ENCODE data around the gene EPB41L1. TPM values are rescaled to one million over a fixed set of nuclear protein-coding genes. Genes with fewer than 3 reads are reported as not detected.
A peak's percentile ranks its signal among the peaks of the same experiment; 100 is the strongest.

The EPB41L1 gene
- total RNA-seq, result 10 to 100 TPM; 17.5 to 18.1 TPM

DNA sequence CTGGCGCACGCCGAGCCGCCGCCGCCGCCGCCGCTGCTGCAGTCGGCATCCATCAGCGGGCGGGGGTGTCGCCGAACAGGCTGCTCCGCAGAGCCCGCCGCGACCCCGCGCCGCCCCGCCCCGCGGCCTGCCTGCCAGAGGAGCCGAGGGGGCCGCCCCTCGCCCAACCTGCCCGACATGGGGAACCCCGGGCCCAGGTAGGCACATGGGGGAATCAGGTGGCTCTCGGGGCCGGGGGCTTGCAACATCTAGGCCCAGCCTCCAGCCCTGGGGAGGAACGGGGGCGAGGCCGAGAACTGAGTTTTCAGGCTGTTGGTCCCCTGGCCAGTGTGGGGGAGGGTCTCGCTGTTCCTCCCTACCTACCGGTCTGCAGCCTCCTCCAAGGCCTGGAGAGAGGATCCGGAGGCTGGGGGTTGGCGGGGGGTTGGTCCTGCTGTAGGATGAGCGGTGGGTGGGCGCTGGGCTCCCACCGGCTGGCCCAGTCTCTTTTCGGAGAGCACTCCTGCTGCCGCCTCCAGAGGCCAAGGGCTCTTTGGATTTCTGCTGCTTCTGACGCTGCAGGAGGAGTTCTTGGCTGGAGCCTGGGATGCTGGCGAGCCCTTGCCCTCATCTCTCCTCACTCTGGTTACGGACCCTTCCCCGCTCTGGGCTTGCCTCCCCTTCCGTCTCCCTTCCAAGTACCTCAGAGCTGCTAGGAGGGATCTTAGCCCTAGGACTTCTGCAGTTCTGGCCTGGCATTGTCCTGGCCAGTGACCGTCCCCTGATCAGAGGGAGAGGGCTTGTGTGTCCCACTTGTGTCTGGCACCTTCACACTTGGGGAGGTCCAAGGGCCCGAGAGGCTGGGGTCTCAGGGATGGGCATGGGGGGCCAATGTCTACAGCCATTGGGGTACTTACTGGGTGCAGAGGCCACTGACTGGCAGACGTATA is at the start of gene EPB41L1:
Gene EPB41L1, plus strand, starts transcription at position 41 of the 929 bp plus-strand sequence. CDS start 19,038 bp downstream, outside the sequence.
- Histone ChIP-seq H3K36me3 (no peaks in the 10 kb centered on the region), H3K4me1 (peaks cover 0 to 36% of the 10 kb centered on the region in 2 donors), H3K27me3 (no peaks in the 10 kb centered on the region), H3K9me3 (no peaks in the 10 kb centered on the region), H3K27ac (peak within 1 kb of the TSS; percentile 80 to 83), H3K4me3 (peak within 1 kb of the TSS; percentile 55 to 65)
- TF ChIP-seq, protein P1, sequence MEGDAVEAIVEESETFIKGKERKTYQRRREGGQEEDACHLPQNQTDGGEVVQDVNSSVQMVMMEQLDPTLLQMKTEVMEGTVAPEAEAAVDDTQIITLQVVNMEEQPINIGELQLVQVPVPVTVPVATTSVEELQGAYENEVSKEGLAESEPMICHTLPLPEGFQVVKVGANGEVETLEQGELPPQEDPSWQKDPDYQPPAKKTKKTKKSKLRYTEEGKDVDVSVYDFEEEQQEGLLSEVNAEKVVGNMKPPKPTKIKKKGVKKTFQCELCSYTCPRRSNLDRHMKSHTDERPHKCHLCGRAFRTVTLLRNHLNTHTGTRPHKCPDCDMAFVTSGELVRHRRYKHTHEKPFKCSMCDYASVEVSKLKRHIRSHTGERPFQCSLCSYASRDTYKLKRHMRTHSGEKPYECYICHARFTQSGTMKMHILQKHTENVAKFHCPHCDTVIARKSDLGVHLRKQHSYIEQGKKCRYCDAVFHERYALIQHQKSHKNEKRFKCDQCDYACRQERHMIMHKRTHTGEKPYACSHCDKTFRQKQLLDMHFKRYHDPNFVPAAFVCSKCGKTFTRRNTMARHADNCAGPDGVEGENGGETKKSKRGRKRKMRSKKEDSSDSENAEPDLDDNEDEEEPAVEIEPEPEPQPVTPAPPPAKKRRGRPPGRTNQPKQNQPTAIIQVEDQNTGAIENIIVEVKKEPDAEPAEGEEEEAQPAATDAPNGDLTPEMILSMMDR (IDR thresholded peaks at IDR 0.05), result no peak
- no peak for DNase-seq (ENCODE audit: low spot score)

DNA sequence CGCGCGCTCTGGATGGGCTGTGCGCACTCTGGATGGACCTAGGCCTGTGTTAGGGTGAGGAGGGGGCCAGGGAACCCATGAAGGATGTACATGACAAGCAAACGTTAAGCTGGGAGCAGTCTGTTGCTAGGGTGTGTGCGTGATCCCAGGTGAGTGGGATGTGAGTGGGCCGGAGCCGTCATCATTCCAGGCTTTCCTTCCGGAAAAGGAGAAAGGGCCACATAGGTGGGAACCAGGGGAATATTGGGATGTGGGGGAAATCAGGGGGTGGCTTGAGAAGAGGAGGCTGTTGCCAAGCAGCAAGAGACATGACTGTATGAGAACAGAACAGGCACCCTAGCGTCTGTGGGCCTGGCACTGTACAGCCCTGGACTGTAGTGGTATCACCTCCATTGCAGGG is 49.7 kb upstream of the EPB41L1 start:
- H3K36me3 ChIP-seq, result no peaks in the 10 kb centered on the region
- DNase-seq (ENCODE audit: low spot score), result no peak
- no peak overlapping the region for H3K4me3 ChIP-seq

DNA sequence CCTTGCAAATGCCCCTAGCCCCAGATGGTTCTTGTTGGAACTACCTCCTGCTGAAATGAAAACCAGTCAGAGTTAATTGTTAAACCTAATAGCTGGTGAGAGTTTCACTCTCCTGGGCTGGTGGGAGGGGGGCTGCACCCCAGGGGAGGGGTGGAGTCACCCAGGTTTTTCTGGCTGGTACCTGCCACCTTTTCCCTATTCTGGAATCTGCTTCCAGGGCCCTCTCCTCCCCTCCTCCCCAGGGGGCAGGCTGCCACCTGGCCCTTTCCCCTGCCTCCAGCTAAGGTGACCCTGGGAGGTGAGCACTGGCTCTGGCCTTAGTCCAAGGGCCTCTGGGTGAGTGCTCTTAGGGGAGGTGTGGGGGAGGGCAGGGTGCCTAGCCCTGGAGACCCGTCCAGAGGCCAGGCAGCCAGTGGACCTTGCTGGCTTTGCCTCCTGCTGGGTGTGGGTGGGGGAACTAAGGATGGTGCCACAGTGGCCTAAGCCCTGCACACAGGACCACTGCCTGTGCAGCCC is 48.8 kb upstream of the EPB41L1 start:
- peaks cover 0 to 9% of the 10 kb centered on the region in 2 donors for H3K4me1 ChIP-seq
- no peak overlapping the region for H3K4me3 ChIP-seq
- no peaks in the 10 kb centered on the region for H3K36me3 ChIP-seq
- no peaks in the 10 kb centered on the region for H3K9me3 ChIP-seq
- no peak for DNase-seq (ENCODE audit: low spot score)
- H3K27me3 ChIP-seq, result no peaks in the 10 kb centered on the region
- TF ChIP-seq, protein P1 (IDR thresholded peaks at IDR 0.05), result no peak
- H3K27ac ChIP-seq, result no peak overlapping the region

More for the DNA sequence above, 49.7 kb upstream of the EPB41L1 start:
- no peaks in the 10 kb centered on the region for H3K9me3 ChIP-seq
- H3K27ac ChIP-seq, result no peak overlapping the region
- TF ChIP-seq, protein P1 (IDR thresholded peaks at IDR 0.05), result no peak
- H3K27me3 ChIP-seq, result no peaks in the 10 kb centered on the region
- peaks cover 0 to 9% of the 10 kb centered on the region in 2 donors for H3K4me1 ChIP-seq

- Histone ChIP-seq H3K27ac (no peak overlapping the region), H3K4me3 (no peak overlapping the region), H3K36me3 (no peaks in the 10 kb centered on the region), H3K27me3 (no peaks in the 10 kb centered on the region), H3K4me1 (peaks cover 0 to 9% of the 10 kb centered on the region in 2 donors), H3K9me3 (no peaks in the 10 kb centered on the region)
- TF ChIP-seq, protein P1 (IDR thresholded peaks at IDR 0.05), result no peak
- no peak for DNase-seq (ENCODE audit: low spot score)
These were observed 47.9 kb upstream of the EPB41L1 start for GRCh38 chr20:36106606-36107005.

- H3K27me3 ChIP-seq, result no peaks in the 10 kb centered on the region
- no peaks in the 10 kb centered on the region for H3K9me3 ChIP-seq
- DNase-seq (ENCODE audit: low spot score), result no peak
- H3K36me3 ChIP-seq, result no peaks in the 10 kb centered on the region
- TF ChIP-seq, protein P1 (IDR thresholded peaks at IDR 0.05), result no peak
- H3K4me3 ChIP-seq, result no peak overlapping the region
- H3K27ac ChIP-seq, result no peak overlapping the region
- H3K4me1 ChIP-seq, result peaks cover 0 to 4% of the 10 kb centered on the region in 2 donors
These were observed 46.7 kb upstream of the EPB41L1 start for GRCh38 chr20:36107881-36108280.
